Cortex of kidney (tissue), 1 donor: ENCODE results near the gene TAS2R13.

Experiments used
- DNase-seq: peaks from one replicate; lab custom pipeline; 2025; lab: John Stamatoyannopoulos, UW

TAS2R13 gene

DNA sequence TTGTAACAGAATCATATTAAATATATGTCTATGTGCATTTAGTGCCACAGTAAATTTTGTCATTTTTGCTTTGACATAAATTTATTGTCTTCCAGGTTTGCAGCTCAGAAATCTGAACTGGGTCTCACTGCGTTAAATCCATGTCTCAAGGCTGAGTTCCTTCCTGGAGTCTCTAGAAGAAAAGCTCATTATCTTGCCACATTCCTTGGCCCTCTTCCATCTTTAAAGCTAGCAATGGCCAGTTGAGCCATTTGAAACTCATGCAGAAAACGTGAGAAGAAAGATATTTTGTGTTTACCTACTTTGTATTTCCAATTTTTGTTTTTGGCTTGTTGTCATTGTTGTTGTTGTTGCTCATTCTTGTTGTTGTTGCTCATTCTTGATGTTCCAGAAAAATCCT lies 36.0 kb downstream of the TAS2R13 start:
- no peak for DNase-seq

DNA sequence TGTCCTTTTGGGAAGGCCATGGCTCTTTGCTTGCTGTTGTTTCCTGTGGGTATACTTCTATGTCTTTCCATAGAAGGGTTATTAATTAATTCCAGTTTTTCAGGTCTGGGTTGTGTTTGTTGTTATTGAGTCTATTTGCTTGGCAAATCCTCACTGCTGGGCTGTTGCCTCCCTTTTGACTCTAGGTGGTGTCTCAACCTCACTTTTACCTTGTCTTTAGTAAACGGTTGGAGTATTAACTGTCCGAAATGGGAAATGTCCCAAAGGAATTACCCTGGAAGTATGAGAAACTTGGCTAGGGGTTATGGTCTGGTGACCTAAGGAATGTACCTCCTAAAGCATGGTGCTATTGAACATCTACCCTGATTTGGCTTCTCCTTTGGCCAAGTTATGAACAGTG lies 42.0 kb downstream of the TAS2R13 start:
- no peak for DNase-seq

DNA sequence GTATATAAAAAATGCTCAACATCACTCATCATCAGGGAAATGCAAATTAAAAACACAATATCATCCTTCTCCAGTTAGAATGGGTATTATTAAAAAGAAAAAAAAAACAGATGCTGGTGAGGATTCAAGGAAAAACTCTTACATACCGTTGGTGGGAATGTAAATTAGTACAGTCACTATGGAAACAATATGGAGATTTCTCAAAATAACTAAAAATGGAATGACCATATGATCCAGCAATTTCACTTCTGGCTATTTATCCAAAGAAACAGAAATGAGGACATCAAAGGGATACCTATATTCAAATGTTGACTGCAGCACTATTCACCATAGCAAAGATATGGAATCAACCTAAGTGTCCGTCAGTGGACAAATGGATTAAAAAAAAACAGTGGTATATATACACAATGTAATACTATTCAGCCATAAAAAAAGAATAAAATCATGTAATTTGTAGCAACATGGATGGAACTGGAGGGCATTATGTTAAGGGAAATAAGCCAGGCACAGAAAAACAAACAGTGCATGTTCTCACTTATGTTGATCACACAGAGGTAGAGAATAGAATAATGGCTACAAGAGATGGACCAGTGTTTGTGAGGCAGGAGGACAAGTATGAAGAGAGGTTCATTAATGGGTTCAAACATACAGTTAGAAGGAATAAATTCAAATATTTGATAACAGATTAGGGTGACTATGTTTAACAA lies 45.7 kb downstream of the TAS2R13 start:
- no peak for DNase-seq

DNA sequence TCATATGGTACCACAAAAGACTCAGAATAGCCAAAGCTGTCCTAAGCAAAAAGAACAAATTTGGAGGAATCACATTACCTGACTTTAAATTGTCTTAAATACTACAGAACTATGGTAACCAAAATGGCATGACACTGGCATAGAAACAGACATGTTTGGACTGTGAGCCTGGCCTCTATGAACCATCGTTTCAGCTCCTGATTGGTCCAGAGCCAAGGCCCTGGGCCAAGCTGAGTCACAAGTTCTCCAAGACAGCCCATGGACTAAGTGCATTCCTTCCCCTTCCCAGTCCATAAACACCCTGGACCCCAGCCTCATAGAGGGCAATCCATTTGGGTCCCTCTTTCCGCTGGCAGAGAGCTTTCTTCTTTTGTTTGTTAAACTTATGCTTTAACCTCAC lies 48.0 kb downstream of the TAS2R13 start:
- DNase-seq = no peak
